Central memory CD4-positive, alpha-beta T cell (primary cell): ENCODE measurements around the gene MAPKAPK5.
"Not testable (repeated sequence)": the region's sequence is repeated elsewhere in the genome, so short reads cannot be mapped to it uniquely, and the experiment has no call there.

Experiments
- DNase-seq: peaks from one replicate; pipeline ENCODE4 v3.0.0; 2022

Gene MAPKAPK5

GRCh38 chr12:111828338-111828979 is 13.6 kb upstream of the MAPKAPK5 start:
- DNase-seq = no peak

GRCh38 chr12:111829635-111830034 is 12.4 kb upstream of the MAPKAPK5 start:
- DNase-seq = not testable (repeated sequence)

GRCh38 chr12:111834740-111835386 is 7.2 kb upstream of the MAPKAPK5 start:
- DNase-seq = peak; percentile 46

GRCh38 chr12:111835531-111836181 is 6.4 kb upstream of the MAPKAPK5 start:
- not testable (repeated sequence) for DNase-seq

- no peak for DNase-seq
These were observed 3.7 kb upstream of the MAPKAPK5 start for GRCh38 chr12:111838353-111838752.

- no peak for DNase-seq
These were observed 1.2 kb upstream of the MAPKAPK5 start for GRCh38 chr12:111840807-111841206.

GRCh38 chr12:111841236-111841749 is 735 bp upstream of the MAPKAPK5 start:
- no peak for DNase-seq

- DNase-seq = no peak
These were observed 748 bp downstream of the MAPKAPK5 start for GRCh38 chr12:111842556-111843396.

GRCh38 chr12:111846016-111846415 is 4.0 kb downstream of the MAPKAPK5 start:
- DNase-seq = no peak

GRCh38 chr12:111850526-111850925 is 8.5 kb downstream of the MAPKAPK5 start:
- DNase-seq = no peak

GRCh38 chr12:111858186-111858585 is 16.2 kb downstream of the MAPKAPK5 start:
- no peak for DNase-seq

- DNase-seq = no peak
These were observed 16.8 kb downstream of the MAPKAPK5 start for GRCh38 chr12:111858778-111859177.

GRCh38 chr12:111864913-111865312 is 22.9 kb downstream of the MAPKAPK5 start:
- DNase-seq = no peak

GRCh38 chr12:111867531-111867930 is 25.5 kb downstream of the MAPKAPK5 start:
- no peak for DNase-seq

GRCh38 chr12:111868676-111869588 is 26.9 kb downstream of the MAPKAPK5 start:
- no peak for DNase-seq

- DNase-seq = no peak
These were observed 27.6 kb downstream of the MAPKAPK5 start for GRCh38 chr12:111869671-111870070.

- no peak for DNase-seq
These were observed 28.2 kb downstream of the MAPKAPK5 start for GRCh38 chr12:111870216-111870615.

- DNase-seq = no peak
These were observed 28.7 kb downstream of the MAPKAPK5 start for GRCh38 chr12:111870706-111871105.

- no peak for DNase-seq
These were observed 31.1 kb downstream of the MAPKAPK5 start for GRCh38 chr12:111873113-111873512.

GRCh38 chr12:111881716-111882115 is 39.7 kb downstream of the MAPKAPK5 start:
- DNase-seq = no peak

- DNase-seq = no peak
These were observed 44.9 kb downstream of the MAPKAPK5 start for GRCh38 chr12:111886662-111887545.
